Fibroblast of the aortic adventitia (primary cell): ENCODE measurements around the gene MNS1. TPM values are rescaled to one million over a fixed set of nuclear protein-coding genes. Genes with fewer than 3 reads are reported as not detected.
"Not testable (repeated sequence)": the region's sequence is repeated elsewhere in the genome, so short reads cannot be mapped to it uniquely, and the experiment has no call there.

Experiments
- DNase-seq: peaks from one replicate; pipeline ENCODE4 v3.0.0-alpha.2; 2010; ENCODE audit warnings: low read depth
- H3K4me3 ChIP-seq: 2 replicates; pipeline ENCODE4 v1.5.1; 2011; ENCODE audit warnings: low read depth, mild to moderate bottlenecking, control low read depth, low read length, moderate library complexity
- total RNA-seq: library from RNA; depleted of rRNA; stranded (reverse); fragments of >200 nt; gene quantifications from 2 replicates; pipeline ENCODE4 v1.2.3, GENCODE V29; 2012; ENCODE audit warnings: low replicate concordance
- TF ChIP-seq, protein P1 (sequence below): IDR thresholded peaks from 2 replicates; pipeline ENCODE4 v1.5.1; 2011; ENCODE audit warnings: mild to moderate bottlenecking, low read length, control low read depth, inconsistent platforms; ENCODE audit not compliant: insufficient read depth

MNS1 gene
- total RNA-seq, 1 donor, result 7.0 TPM

DNA sequence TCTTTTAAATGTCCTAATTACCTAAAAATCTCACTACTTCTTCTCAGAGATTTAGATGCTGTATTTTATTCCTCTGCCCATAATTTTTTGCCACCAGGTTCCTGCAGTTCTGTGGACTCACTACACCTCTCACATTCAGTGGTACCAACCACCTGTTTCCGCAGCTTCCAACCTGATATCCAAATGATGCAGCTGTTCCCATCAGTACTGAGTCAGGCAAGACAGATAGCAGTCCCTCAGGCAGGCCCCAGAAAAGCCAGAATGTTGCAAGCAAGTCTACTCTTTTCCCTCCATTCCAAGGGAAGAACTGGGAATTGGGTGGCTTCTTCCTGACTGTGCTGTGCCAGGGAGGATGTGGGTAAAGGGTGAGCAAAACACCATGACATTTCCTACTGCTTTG, 39.0 kb downstream of the MNS1 start:
- no peak overlapping the region for H3K4me3 ChIP-seq
- no peak for DNase-seq
- TF ChIP-seq, protein P1, sequence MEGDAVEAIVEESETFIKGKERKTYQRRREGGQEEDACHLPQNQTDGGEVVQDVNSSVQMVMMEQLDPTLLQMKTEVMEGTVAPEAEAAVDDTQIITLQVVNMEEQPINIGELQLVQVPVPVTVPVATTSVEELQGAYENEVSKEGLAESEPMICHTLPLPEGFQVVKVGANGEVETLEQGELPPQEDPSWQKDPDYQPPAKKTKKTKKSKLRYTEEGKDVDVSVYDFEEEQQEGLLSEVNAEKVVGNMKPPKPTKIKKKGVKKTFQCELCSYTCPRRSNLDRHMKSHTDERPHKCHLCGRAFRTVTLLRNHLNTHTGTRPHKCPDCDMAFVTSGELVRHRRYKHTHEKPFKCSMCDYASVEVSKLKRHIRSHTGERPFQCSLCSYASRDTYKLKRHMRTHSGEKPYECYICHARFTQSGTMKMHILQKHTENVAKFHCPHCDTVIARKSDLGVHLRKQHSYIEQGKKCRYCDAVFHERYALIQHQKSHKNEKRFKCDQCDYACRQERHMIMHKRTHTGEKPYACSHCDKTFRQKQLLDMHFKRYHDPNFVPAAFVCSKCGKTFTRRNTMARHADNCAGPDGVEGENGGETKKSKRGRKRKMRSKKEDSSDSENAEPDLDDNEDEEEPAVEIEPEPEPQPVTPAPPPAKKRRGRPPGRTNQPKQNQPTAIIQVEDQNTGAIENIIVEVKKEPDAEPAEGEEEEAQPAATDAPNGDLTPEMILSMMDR, result no peak

DNA sequence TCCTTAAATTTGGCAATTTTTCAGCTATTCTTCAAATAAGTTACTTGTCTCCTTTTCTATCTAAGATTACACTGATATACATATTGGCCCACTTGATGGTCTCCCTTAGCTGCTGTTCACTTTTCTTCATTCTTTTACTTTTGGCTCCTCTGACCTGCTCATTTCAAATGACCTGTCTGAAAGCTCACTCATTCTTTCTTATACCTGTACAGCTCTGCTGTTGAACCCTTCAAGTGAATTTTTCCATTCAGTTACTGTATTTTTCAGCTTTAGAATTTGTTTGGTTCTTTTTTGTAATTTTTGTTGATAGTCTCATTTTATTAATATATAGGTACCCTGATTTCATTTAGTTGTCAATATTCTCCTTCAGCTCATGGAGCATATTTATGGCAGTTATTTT, 39.7 kb downstream of the MNS1 start:
- DNase-seq, result no peak
- H3K4me3 ChIP-seq, result no peak overlapping the region
- TF ChIP-seq, protein P1, result no peak

DNA sequence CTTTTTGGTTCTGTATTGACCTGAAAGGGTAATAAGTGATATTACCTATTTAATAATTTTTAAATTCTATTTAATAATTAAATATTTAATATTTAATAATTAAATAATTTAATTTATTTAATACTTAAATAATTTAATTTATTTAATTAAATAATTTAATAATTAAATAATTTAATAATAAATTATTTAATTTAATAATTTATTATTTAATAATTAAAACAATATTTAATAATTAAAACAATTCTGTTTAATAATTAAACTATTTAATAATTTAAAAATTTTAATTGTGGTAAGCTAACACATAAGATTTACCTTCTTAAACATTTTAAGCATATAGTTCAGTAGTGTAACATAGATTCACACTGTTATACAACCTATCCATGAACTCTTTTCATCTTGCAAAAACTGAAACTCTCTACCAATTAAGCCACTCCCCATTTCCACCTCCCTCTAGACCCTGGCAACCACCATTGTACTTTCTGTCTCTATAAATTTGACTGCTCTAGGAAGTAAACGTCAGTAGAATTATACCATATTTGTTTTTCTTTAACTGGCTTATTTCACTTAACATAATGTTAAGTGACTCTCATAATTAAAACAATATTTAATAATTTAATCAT, 51.7 kb downstream of the MNS1 start:
- not testable (repeated sequence) for H3K4me3 ChIP-seq, DNase-seq

DNA sequence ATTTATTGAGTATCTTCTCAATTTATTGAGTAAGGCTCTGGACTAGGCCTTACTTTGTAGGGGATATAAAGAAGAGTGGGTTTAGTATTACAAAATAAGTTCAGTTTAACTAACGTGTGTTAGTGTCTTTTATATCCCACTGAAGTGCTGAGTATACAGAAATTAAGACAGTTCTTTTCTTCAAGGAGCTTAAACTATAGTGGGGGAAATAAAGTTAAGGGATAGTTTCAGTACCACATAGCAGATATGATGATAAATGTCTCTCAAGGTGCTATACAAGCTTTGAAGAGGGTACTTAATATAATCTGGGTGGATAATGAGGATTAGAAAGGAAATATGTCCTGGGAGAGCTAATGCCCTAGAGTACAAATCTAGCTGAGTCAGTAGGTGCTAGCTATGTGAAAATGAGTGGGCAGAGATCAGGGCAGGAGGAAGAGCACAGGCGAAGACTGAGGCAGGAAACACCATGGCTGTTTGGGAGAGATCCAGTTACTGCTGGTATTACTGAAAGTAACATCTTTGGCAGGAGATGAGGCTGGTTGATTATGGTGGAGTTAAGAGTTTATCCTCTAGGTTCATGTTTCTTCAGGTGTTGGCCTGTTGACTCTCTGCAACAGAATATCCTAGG, 53.7 kb downstream of the MNS1 start:
- H3K4me3 ChIP-seq, result no peak overlapping the region
- TF ChIP-seq, protein P1, result no peak
- no peak for DNase-seq

DNA sequence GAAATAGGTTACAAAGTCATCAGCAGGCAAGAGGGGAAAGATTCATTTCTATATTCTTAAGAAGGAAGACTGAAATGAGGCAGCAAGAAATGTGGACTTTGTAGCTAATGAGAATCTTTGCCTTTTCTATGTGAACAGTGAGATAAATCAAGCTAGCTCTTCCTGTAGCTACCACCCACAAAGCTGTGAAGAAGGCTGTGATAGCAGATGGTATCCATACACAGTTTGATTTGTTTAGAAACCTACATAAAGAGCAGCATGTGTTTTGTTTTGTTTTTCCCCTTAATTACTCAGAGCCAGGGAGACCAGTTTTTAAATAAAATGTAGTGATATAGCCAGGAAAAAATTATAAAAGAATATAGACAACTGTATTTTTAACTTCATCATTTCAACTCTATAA, 54.2 kb downstream of the MNS1 start:
- H3K4me3 ChIP-seq, result no peak overlapping the region
- TF ChIP-seq, protein P1, result no peak
- no peak for DNase-seq

DNA sequence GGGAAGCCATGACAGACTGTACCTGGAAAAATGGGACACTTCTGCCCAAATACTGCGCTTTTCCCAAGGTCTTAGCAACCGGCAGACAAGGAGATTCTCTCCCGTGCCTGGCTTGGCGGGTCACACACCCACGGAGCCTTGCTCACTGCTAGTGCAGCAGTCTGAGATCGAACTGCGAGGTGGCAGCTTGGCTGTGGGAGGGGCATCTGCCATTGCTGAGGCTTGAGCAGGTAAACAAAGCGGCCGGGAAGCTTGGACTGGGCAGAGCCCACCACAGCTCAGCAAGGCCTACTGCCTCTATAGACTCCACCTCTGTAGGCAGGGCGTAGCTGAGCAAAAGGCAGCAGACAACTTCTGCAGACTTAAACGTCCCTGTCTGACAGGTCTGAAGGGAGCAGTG, 65.7 kb downstream of the MNS1 start:
- H3K4me3 ChIP-seq, DNase-seq: not testable (repeated sequence)

DNA sequence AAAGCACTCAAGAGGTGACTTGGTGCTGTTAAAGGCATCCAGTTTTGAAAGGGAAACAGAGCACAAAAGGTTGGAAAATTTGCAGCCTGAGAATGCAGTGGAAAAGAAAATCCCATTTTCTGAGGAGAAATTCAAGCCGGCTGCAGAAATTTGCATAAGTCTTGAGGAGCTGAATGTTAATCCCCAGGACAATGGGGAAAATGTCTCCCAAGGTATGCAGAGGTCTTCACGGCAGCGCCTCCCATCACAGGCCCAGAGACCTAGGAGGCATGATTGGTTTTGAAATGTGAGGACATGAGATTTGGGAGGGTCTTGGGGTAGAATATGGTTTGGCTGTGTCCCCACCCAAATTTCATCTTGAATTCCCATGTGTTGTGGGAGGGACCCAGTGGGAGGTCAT, 67.6 kb downstream of the MNS1 start:
- H3K4me3 ChIP-seq, DNase-seq: not testable (repeated sequence)

DNA sequence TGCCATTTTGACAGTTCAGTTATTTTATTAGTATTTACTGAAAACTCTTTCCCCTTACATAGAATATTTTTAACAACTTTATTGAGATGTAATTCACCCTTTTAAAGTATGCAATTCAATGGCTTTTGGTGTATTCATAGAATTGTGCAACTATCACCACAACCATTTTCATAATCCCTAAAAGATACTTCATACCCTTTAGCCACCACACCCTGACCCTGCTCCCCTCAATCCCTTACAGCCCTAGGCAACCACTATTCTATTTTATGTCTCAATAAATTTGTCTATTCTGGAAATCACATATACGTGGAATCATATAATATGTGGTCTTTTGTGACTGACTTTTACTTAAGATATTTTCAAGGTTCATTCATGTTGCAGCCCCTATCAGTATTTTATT, 70.0 kb downstream of the MNS1 start:
- no peak overlapping the region for H3K4me3 ChIP-seq
- TF ChIP-seq, protein P1, result no peak
- DNase-seq, result no peak
